Activated CD8-positive, alpha-beta memory T cell treated with anti-CD3 and anti-CD28 coated beads, Interleukin-2, amount 50 U/mL, for 1 hour (primary cell): ENCODE measurements around the gene PCDHB10.
"Not testable (repeated sequence)": the region's sequence is repeated elsewhere in the genome, so short reads cannot be mapped to it uniquely, and the experiment has no call there.

Experiments
- DNase-seq: peaks from one replicate; pipeline ENCODE4 v3.0.0-alpha.2; 2020; ENCODE audit errors: extremely low read depth

PCDHB10 gene

GRCh38 chr5:141186897-141187512 is 5.1 kb upstream of the PCDHB10 start, which contains the start of gene PCDHB9:
TSS of gene PCDHB9 (plus strand) at chr5:141187161. CDS start at chr5:141187319, 158 bp downstream.
- no peak for DNase-seq

GRCh38 chr5:141188682-141189081 is 3.5 kb upstream of the PCDHB10 start:
- DNase-seq, result not testable (repeated sequence)

- not testable (repeated sequence) for DNase-seq
Measured at GRCh38 chr5:141189131-141189530, 3.0 kb upstream of the PCDHB10 start.

- DNase-seq, result not testable (repeated sequence)
Measured at GRCh38 chr5:141194332-141194731, 2.2 kb downstream of the PCDHB10 start.

- DNase-seq, result no peak
Measured at GRCh38 chr5:141196363-141196762, 4.2 kb downstream of the PCDHB10 start.

- DNase-seq, result no peak
Measured at GRCh38 chr5:141199359-141200235, 7.4 kb downstream of the PCDHB10 start, which contains the start of gene PCDHB11. TSS of gene PCDHB11 (plus strand) at chr5:141199627. CDS start at chr5:141199775, 148 bp downstream.

GRCh38 chr5:141201126-141201525 is 9.0 kb downstream of the PCDHB10 start:
- not testable (repeated sequence) for DNase-seq

- DNase-seq, result not testable (repeated sequence)
Measured at GRCh38 chr5:141201646-141202045, 9.5 kb downstream of the PCDHB10 start.

GRCh38 chr5:141208478-141208877 is 16.3 kb downstream of the PCDHB10 start, which contains the start of gene PCDHB12:
TSS of gene PCDHB12 (plus strand) at chr5:141208719. CDS start at chr5:141208908, 189 bp downstream.
- no peak for DNase-seq

GRCh38 chr5:141210281-141210680 is 18.1 kb downstream of the PCDHB10 start:
- DNase-seq, result not testable (repeated sequence)

GRCh38 chr5:141210849-141211248 is 18.7 kb downstream of the PCDHB10 start:
- not testable (repeated sequence) for DNase-seq

GRCh38 chr5:141213656-141214339 is 21.6 kb downstream of the PCDHB10 start, which contains the start of gene PCDHB13:
TSS of gene PCDHB13 (plus strand) at chr5:141213919. CDS start at chr5:141214124, 205 bp downstream.
- DNase-seq, result not testable (repeated sequence)

- DNase-seq, result not testable (repeated sequence)
Measured at GRCh38 chr5:141214583-141214982, 22.4 kb downstream of the PCDHB10 start.

- DNase-seq, result not testable (repeated sequence)
Measured at GRCh38 chr5:141215504-141215903, 23.4 kb downstream of the PCDHB10 start.

GRCh38 chr5:141216035-141216434 is 23.9 kb downstream of the PCDHB10 start:
- not testable (repeated sequence) for DNase-seq

- DNase-seq, result no peak
Measured at GRCh38 chr5:141223112-141223783, 31.1 kb downstream of the PCDHB10 start, which contains the start of gene PCDHB14. TSS of gene PCDHB14 (plus strand) at chr5:141223343. CDS start at chr5:141223506, 163 bp downstream.

- not testable (repeated sequence) for DNase-seq
Measured at GRCh38 chr5:141224844-141225243, 32.7 kb downstream of the PCDHB10 start.

GRCh38 chr5:141225421-141225820 is 33.3 kb downstream of the PCDHB10 start:
- not testable (repeated sequence) for DNase-seq

- DNase-seq, result no peak
Measured at GRCh38 chr5:141234109-141234667, 42.0 kb downstream of the PCDHB10 start.

GRCh38 chr5:141235922-141236321 is 43.8 kb downstream of the PCDHB10 start:
- DNase-seq, result not testable (repeated sequence)
